ENCODE data around the gene ZBTB20. TPM values are rescaled to one million over a fixed set of nuclear protein-coding genes. Genes with fewer than 3 reads are reported as not detected.
A peak's percentile ranks its signal among the peaks of the same experiment; 100 is the strongest.

Gene ZBTB20
- total RNA-seq, 5 donors from 2014 or later (not counting 1 experiment from before 2014, with no cell fraction given) = 43.1 to 80.7 (median 48.4) TPM

DNA sequence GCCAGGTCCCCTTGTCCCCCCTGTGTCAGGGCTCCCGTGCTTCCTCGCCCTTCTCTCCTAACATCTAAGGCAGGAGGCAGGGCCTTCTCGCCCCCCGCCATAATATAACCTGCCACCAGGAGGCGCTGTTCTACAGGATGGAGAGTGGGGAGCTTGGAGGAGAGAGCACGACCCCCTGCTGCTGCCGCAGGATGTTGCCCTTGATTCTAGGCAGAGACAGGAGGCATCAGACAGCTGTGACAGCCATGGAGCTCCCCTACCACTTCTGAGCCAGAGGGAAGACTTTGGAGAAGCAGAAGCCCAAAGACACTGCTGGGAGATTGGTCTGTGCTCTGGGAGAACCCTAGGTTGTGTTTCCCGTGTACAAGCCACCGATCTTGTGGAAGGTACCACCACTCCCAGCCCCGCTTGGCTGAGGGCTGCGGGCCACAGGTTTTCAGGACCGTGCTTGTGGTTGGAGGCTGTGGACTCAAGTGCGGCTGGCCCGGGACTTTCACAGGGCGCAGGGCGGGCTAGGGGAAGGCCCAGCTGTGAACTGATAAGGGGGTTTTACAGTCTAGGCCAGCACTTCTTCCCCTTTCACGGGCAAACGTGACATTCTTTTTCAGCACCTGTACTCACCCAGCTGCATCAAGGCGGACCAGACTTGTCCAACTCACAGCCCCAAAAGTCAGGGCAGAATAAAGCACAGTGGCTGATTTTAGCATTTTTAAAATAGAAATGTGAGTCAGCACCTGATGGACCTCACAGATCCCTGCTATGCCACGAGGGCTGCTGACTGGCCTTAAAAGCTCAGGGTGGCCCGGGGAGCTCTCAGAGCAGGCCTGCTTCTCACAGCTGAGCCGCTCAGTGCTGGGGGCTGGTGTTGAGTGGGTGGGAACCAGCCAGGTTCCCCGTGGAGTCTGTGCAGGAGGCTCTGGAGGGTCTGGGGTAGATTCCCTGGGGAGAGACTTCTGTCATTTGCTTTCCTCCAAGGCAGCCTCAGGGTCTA, 855.9 kb downstream of the ZBTB20 start:
- H3K4me1 Mint-ChIP-seq = peaks cover 20 to 62% (median 52%) of the 10 kb centered on the region in 3 donors
- no peaks in the 10 kb centered on the region for H3K36me3 Mint-ChIP-seq
- H3K9me3 ChIP-seq = no peaks in the 10 kb centered on the region
- WGBS (ENCODE audit: insufficient coverage) = 27% methylated on average over 11 of the region's 23 CpGs
- peak overlapping the region; percentile 64 to 83 (median 78) for H3K4me3 Mint-ChIP-seq
- peak overlapping the region; percentile 95 for H3K27ac ChIP-seq (ENCODE audit: low read length)
- no peaks in the 10 kb centered on the region for H3K27me3 Mint-ChIP-seq
- ATAC-seq (replicated peaks in 1 of 4) (peak; percentile 76 to 85 (median 81)), DNase-seq (peak; percentile 73 to 93 (median 89))
- CTCF ChIA-PET = interaction anchor here (0.6 to 2.2 kb wide), 42 partner anchors 8 to 1258 kb away, joined by 3 to 21 read pairs (median 4); partner anchors contain the start of genes ATP6V1A (in 1 of the 2), CCDC191 (in 1 of the 2) and QTRT2 (in 1 of the 2)
- no peaks in the 10 kb centered on the region for H3K27me3 ChIP-seq (replicated peaks in 1 of 2; ENCODE audit: control insufficient read depth in 2 of 2, extremely low read depth in 1 of 2, insufficient read depth in 2 of 2, low read length in 1 of 2)
- H3K9me3 Mint-ChIP-seq = no peaks in the 10 kb centered on the region
- H3K4me1 ChIP-seq (ENCODE audit: control insufficient read depth in 1 of 2, extremely low read depth in 1 of 2, insufficient read depth in 2 of 2, low read length in 2 of 2) = peaks cover 0 to 53% of the 10 kb centered on the region in 2 experiments
- POLR2A ChIA-PET = interaction anchor here (0.6 to 1.1 kb wide), 5 partner anchors 44 to 546 kb away, joined by 3 to 5 read pairs (median 3); no protein-coding TSS in a partner anchor
- peak overlapping the region in 1 of 2 donors; percentile 37 for H3K4me3 ChIP-seq (ENCODE audit: control insufficient read depth in 1 of 2, extremely low read depth in 1 of 2, low read length in 1 of 2)
- peak overlapping the region; percentile 94 for H3K27ac Mint-ChIP-seq
- peaks cover 0 to 3% of the 10 kb centered on the region in 2 donors for H3K36me3 ChIP-seq (ENCODE audit: control insufficient read depth in 2 of 2, extremely low read depth in 1 of 2, insufficient read depth in 1 of 2, low read length in 1 of 2)

DNA sequence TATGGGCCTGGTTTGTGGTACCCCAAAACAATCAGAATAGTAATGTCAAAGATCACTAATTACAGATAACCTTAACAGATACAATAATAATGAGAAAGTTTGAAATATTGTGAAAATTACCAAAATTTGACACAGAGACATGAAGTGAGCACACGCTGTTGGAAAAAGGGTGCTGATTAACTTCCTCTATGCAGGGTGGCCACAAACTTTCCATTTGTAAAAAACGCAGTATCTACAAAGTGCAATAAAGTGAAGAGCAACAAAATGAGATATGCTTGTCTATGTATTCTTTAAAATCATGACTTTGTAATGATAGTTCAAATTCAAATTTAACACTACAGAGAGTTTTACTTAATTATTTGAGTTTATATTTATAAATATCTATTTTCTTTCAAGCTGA, 860.8 kb downstream of the ZBTB20 start:
- Histone ChIP-seq H3K4me1 (ENCODE audit: control insufficient read depth in 1 of 2, extremely low read depth in 1 of 2, insufficient read depth in 2 of 2, low read length in 2 of 2) (peaks cover 0 to 12% of the 10 kb centered on the region in 2 experiments), H3K27me3 (replicated peaks in 1 of 2; ENCODE audit: control insufficient read depth in 2 of 2, extremely low read depth in 1 of 2, insufficient read depth in 2 of 2, low read length in 1 of 2) (no peaks in the 10 kb centered on the region), H3K9me3 (no peaks in the 10 kb centered on the region), H3K36me3 (ENCODE audit: control insufficient read depth in 2 of 2, extremely low read depth in 1 of 2, insufficient read depth in 1 of 2, low read length in 1 of 2) (no peaks in the 10 kb centered on the region), H3K4me3 (ENCODE audit: control insufficient read depth in 1 of 2, extremely low read depth in 1 of 2, low read length in 1 of 2) (peak overlapping the region in 1 of 2 donors; percentile 22), H3K27ac (ENCODE audit: low read length) (peak overlapping the region; percentile 89)
- POLR2A ChIA-PET = interaction anchor here in 1 of 2 donors (0.6 to 0.7 kb wide), 2 partner anchors 8 to 26 kb away, joined by 3 read pairs; partner anchors contain the start of gene TIGIT
- peak in 1 of 35 experiments; percentile 35 for DNase-seq
- no peaks in the 10 kb centered on the region for H3K27me3 Mint-ChIP-seq
- ATAC-seq (replicated peaks in 1 of 4) = no peak
- peak overlapping the region; percentile 98 to 99 for H3K27ac Mint-ChIP-seq
- H3K4me3 Mint-ChIP-seq = peak overlapping the region; percentile 59 to 73 (median 69)
- no peaks in the 10 kb centered on the region for H3K9me3 Mint-ChIP-seq
- CTCF ChIA-PET = interaction anchor here (0.9 to 1.2 kb wide), 5 partner anchors 16 to 115 kb away, joined by 3 to 5 read pairs (median 3); no protein-coding TSS in a partner anchor
- H3K4me1 Mint-ChIP-seq = peaks cover 20 to 42% (median 35%) of the 10 kb centered on the region in 3 donors
- H3K36me3 Mint-ChIP-seq = no peaks in the 10 kb centered on the region
- no CpG with 5 or more reads among the region's 2 CpGs for WGBS (ENCODE audit: insufficient coverage)

DNA sequence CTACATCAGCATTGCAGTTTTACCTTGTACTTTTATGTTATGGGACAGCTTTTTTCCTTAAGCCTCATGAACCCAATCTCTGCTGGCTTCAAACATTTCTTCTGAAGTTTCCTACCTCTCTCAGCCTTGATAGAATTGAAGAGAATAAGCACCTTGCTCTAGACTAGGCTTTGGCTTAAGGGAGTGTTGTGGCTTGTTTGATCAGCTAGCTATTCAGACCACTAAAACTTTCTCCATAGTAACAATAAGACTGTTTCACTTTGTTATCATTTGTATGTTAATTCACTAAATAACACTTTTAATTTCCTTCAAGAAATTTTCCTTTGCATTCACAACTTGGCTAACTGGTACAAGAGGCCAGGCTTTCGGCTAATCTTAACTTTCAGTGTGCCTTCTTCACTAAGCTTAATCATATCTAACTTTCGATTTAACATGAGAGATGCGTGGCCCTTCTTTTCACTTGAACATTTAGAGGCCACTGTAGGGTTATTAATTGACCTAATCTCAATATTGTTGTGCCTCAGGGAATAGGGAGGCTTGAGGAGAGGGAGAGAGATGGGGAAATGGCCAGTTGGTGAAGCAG, 861.3 kb downstream of the ZBTB20 start:
- H3K4me3 ChIP-seq (ENCODE audit: control insufficient read depth in 1 of 2, extremely low read depth in 1 of 2, low read length in 1 of 2) = peak overlapping the region in 1 of 2 donors; percentile 22
- H3K27me3 Mint-ChIP-seq = no peaks in the 10 kb centered on the region
- ATAC-seq (replicated peaks in 1 of 4) = peak; percentile 40 to 87 (median 74)
- ChIA-PET CTCF (interaction anchor here (0.6 to 1.3 kb wide), 8 partner anchors 14 to 133 kb away, joined by 3 to 5 read pairs (median 3); no protein-coding TSS in a partner anchor), POLR2A (interaction anchor here in 1 of 2 donors (0.5 to 1.0 kb wide), 5 partner anchors 8 to 72 kb away, joined by 3 to 5 read pairs (median 3); partner anchors contain the start of gene TIGIT)
- H3K27ac Mint-ChIP-seq = peak overlapping the region; percentile 98 to 99
- no peaks in the 10 kb centered on the region for H3K27me3 ChIP-seq (replicated peaks in 1 of 2; ENCODE audit: control insufficient read depth in 2 of 2, extremely low read depth in 1 of 2, insufficient read depth in 2 of 2, low read length in 1 of 2)
- H3K27ac ChIP-seq (ENCODE audit: low read length) = peak overlapping the region; percentile 89
- DNase-seq = peak in 1 of 35 experiments; percentile 43
- peaks cover 0 to 7% of the 10 kb centered on the region in 2 experiments for H3K4me1 ChIP-seq (ENCODE audit: control insufficient read depth in 1 of 2, extremely low read depth in 1 of 2, insufficient read depth in 2 of 2, low read length in 2 of 2)
- H3K36me3 ChIP-seq (ENCODE audit: control insufficient read depth in 2 of 2, extremely low read depth in 1 of 2, insufficient read depth in 1 of 2, low read length in 1 of 2) = no peaks in the 10 kb centered on the region
- WGBS (ENCODE audit: insufficient coverage) = 20% methylated on average over 1 of the region's 3 CpGs
- H3K4me1 Mint-ChIP-seq = peaks cover 15 to 37% (median 30%) of the 10 kb centered on the region in 3 donors
- H3K4me3 Mint-ChIP-seq = peak overlapping the region; percentile 59 to 73 (median 69)
- no peaks in the 10 kb centered on the region for H3K9me3 Mint-ChIP-seq
- no peaks in the 10 kb centered on the region for H3K9me3 ChIP-seq
- no peaks in the 10 kb centered on the region for H3K36me3 Mint-ChIP-seq

DNA sequence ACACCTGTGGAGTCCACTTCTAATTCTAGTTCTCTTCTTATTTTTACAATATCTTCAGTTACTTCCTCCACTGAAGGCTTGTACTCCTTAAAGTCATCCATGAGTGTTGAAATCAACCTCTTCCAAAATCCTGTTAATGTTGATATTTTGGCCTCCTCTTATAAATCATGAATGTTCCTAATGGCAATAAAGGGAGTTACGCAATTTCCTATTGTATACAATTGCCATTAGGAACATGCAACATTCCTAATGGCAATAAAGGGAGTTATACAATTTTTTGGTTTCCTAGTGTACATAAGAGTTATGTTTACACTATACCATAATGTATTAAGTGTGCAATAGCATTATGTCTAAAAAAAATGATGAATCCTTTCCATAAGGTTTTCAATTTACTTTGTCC, 862.4 kb downstream of the ZBTB20 start:
- DNase-seq (no peak), ATAC-seq (replicated peaks in 1 of 4) (no peak)
- H3K27me3 ChIP-seq (replicated peaks in 1 of 2; ENCODE audit: control insufficient read depth in 2 of 2, extremely low read depth in 1 of 2, insufficient read depth in 2 of 2, low read length in 1 of 2) = no peaks in the 10 kb centered on the region
- ChIA-PET POLR2A (interaction anchor here in 1 of 2 donors (0.6 to 0.9 kb wide), 2 partner anchors 61 to 96 kb away, joined by 3 to 5 read pairs; no protein-coding TSS in a partner anchor), CTCF (interaction anchor here in 1 of 2 donors (0.6 to 1.3 kb wide), 4 partner anchors 13 to 134 kb away, joined by 3 to 4 read pairs (median 4); no protein-coding TSS in a partner anchor)
- Mint-ChIP-seq H3K27ac (peak overlapping the region in 1 of 2 donors; percentile 99), H3K4me1 (peaks cover 14 to 29% (median 22%) of the 10 kb centered on the region in 3 donors), H3K36me3 (no peaks in the 10 kb centered on the region), H3K4me3 (no peak overlapping the region), H3K9me3 (no peaks in the 10 kb centered on the region), H3K27me3 (no peaks in the 10 kb centered on the region)
- H3K4me3 ChIP-seq (ENCODE audit: control insufficient read depth in 1 of 2, extremely low read depth in 1 of 2, low read length in 1 of 2) = no peak overlapping the region
- H3K27ac ChIP-seq (ENCODE audit: low read length) = no peak overlapping the region
- WGBS (ENCODE audit: insufficient coverage) = no CpG with 5 or more reads among the region's 1 CpG
- no peaks in the 10 kb centered on the region for H3K9me3 ChIP-seq
- no peaks in the 10 kb centered on the region for H3K36me3 ChIP-seq (ENCODE audit: control insufficient read depth in 2 of 2, extremely low read depth in 1 of 2, insufficient read depth in 1 of 2, low read length in 1 of 2)
- peaks cover 0 to 3% of the 10 kb centered on the region in 2 experiments for H3K4me1 ChIP-seq (ENCODE audit: control insufficient read depth in 1 of 2, extremely low read depth in 1 of 2, insufficient read depth in 2 of 2, low read length in 2 of 2)

Measured in T-cell (primary cell).